Body of pancreas (tissue), 4 donors: ENCODE measurements around the gene DDX41. TPM values are rescaled to one million over a fixed set of nuclear protein-coding genes. Genes with fewer than 3 reads are reported as not detected.

Source experiments
- ATAC-seq: fragments of 150-250 bp; one replicate; pipeline ENCODE4 v1.9.1; 2016
- DNase-seq, 4 donors: peaks; one replicate each; pipeline ENCODE4 v3.0.0-alpha.2; 2019
- H3K27ac ChIP-seq, 4 donors: fragments of 200-600 bp; sonication (generic); 1 replicate in 3 of 4; 2 replicates in 1 of 4; pipeline versions ENCODE4 v1.5.1 to v1.6.1; 2016 to 2019; ENCODE audit warnings: mild to moderate bottlenecking in 1 of 4, mixed read lengths in 1 of 4, moderate library complexity in 1 of 4
- H3K27me3 ChIP-seq, 2 donors: fragments of 200-600 bp; sonication (generic); one replicate each; pipeline ENCODE4 v1.6.0; 2016; ENCODE audit warnings: mild to moderate bottlenecking in 1 of 2
- H3K36me3 ChIP-seq, 2 donors: fragments of 200-600 bp; sonication (generic); replicated peaks in 1 of 2; 2 replicates each; pipeline ENCODE4 v1.5.1; 2016; ENCODE audit warnings: low read depth in 2 of 2; ENCODE audit not compliant: insufficient read depth in 1 of 2
- H3K4me1 ChIP-seq: fragments of 200-600 bp; sonication (generic); one replicate; pipeline ENCODE4 v1.6.0; 2016
- H3K4me3 ChIP-seq, 2 donors: fragments of 200-600 bp; sonication (generic); 1 replicate in 1 of 2; 2 replicates in 1 of 2; pipeline ENCODE4 v1.5.1; 2016 to 2019
- H3K9me3 ChIP-seq, 3 donors: fragments of 200-600 bp; sonication (generic); 1 replicate in 2 of 3; 2 replicates in 1 of 3; pipeline ENCODE4 v1.5.1; 2016
- CTCF ChIP-seq, 7 experiments: fragments of 450-650 bp in 4 of 7; fragments of 200-600 bp in 3 of 7; sonication (generic) in 3 of 7; IDR thresholded peaks; one replicate each; pipeline ENCODE4 v1.5.1; 2016 to 2019; ENCODE audit warnings: antibody characterized with exemption in 7 of 7
- POLR2A ChIP-seq, 3 donors: fragments of 450-650 bp; IDR thresholded peaks; one replicate each; pipeline ENCODE4 v1.6.1; 2016; ENCODE audit warnings: antibody characterized with exemption in 3 of 3, mild to moderate bottlenecking in 2 of 3
- WGBS, 2 donors: methylation state at CpG; one replicate each; pipeline ENCODE4 v1.1.5; 2017; 5-methylcytosine and 5-hydroxymethylcytosine counted together
- intact Hi-C: fragments of 100-400 bp; cut with DNase I; formaldehyde crosslinking; loops from one replicate; pipeline ENCODE4 v1.15.1; 2023
- total RNA-seq, 2 donors: library from RNA; depleted of rRNA; stranded (reverse); fragments of >200 nt; gene quantifications; one replicate each; pipeline ENCODE4 v1.1.0, GENCODE V29; 2016

The DDX41 gene
- total RNA-seq, 2 donors from 2014 or later, result 86.1 to 115 TPM

- Histone ChIP-seq H3K36me3 (no peaks in the 10 kb centered on the region), H3K9me3 (no peaks in the 10 kb centered on the region), H3K4me3 (no peak overlapping the region), H3K27ac (no peak overlapping the region), H3K4me1 (peaks cover 13% of the 10 kb centered on the region), H3K27me3 (no peaks in the 10 kb centered on the region)
- DNase-seq, result no peak
- 70 to 79% methylated on average over 16 of the region's 16 CpGs for WGBS, 2 donors
- TF ChIP-seq CTCF (IDR thresholded peaks at IDR 0.05) (no peak), POLR2A (IDR thresholded peaks at IDR 0.05) (no peak)
- ATAC-seq, result no peak
- intact Hi-C loops, result loop anchor here (5.0 kb wide), 1 partner anchor 116 kb away; no protein-coding TSS in a partner anchor
Observed at GRCh38 chr5:177502886-177503285, 13.9 kb downstream of the DDX41 start.

GRCh38 chr5:177501874-177502678, 14.7 kb downstream of the DDX41 start:
- Histone ChIP-seq H3K27me3 (no peaks in the 10 kb centered on the region), H3K36me3 (no peaks in the 10 kb centered on the region), H3K4me1 (peaks cover 12% of the 10 kb centered on the region), H3K27ac (no peak overlapping the region), H3K9me3 (no peaks in the 10 kb centered on the region), H3K4me3 (no peak overlapping the region)
- no peak for ATAC-seq
- WGBS, 2 donors, result 55 to 57% methylated on average over 9 of the region's 9 CpGs
- TF ChIP-seq CTCF (IDR thresholded peaks at IDR 0.05) (no peak), POLR2A (IDR thresholded peaks at IDR 0.05) (no peak)
- DNase-seq, result no peak
- intact Hi-C loops, result loop anchor here (5.0 kb wide), 1 partner anchor 115 kb away; no protein-coding TSS in a partner anchor

- intact Hi-C loops, result loop anchor here (5.0 kb wide), 1 partner anchor 114 kb away; no protein-coding TSS in a partner anchor
- peak; percentile 90 to 95 (median 92) for DNase-seq
- no peak overlapping the region for H3K4me3 ChIP-seq
- TF ChIP-seq POLR2A (IDR thresholded peaks at IDR 0.05) (no peak), CTCF (IDR thresholded peaks at IDR 0.05) (peak; percentile 86 to 95 (median 90))
- no peaks in the 10 kb centered on the region for H3K9me3 ChIP-seq
- no peaks in the 10 kb centered on the region for H3K36me3 ChIP-seq
- no peak overlapping the region for H3K27ac ChIP-seq
- 13 to 31% methylated on average over 4 to 10 of the region's 10 CpGs for WGBS, 2 donors
- peaks cover 24% of the 10 kb centered on the region for H3K4me1 ChIP-seq
- ATAC-seq, result peak; percentile 36
- no peaks in the 10 kb centered on the region for H3K27me3 ChIP-seq
Observed at GRCh38 chr5:177500685-177501522, 15.9 kb downstream of the DDX41 start.

GRCh38 chr5:177499842-177500241, 16.9 kb downstream of the DDX41 start:
- intact Hi-C loops, result loop anchor here (5.0 kb wide), 1 partner anchor 113 kb away; no protein-coding TSS in a partner anchor
- Histone ChIP-seq H3K4me1 (peaks cover 25% of the 10 kb centered on the region), H3K27ac (no peak overlapping the region), H3K9me3 (no peaks in the 10 kb centered on the region), H3K27me3 (no peaks in the 10 kb centered on the region), H3K36me3 (no peaks in the 10 kb centered on the region), H3K4me3 (no peak overlapping the region)
- 77 to 91% methylated on average over 6 of the region's 6 CpGs for WGBS, 2 donors
- ATAC-seq (no peak), DNase-seq (no peak)
- TF ChIP-seq POLR2A (IDR thresholded peaks at IDR 0.05), result no peak
- TF ChIP-seq CTCF (IDR thresholded peaks at IDR 0.05), result no peak
